GM18498 (cell line): Measurements from ENCODE around the gene RAB5A.
"Not testable (repeated sequence)": the region's sequence is repeated elsewhere in the genome, so short reads cannot be mapped to it uniquely, and the experiment has no call there.

Experiments
- ATAC-seq: cut with Tn5 transposase; IDR thresholded peaks from one replicate; pipeline ENCODE4 v1.9.1; 2021; ENCODE audit warnings: mild to moderate bottlenecking, moderate library complexity; ENCODE audit not compliant: unreplicated experiment

The RAB5A gene

GRCh38 chr3:19946832-19947548 lies at the start of gene RAB5A:
RAB5A (plus strand) TSS chr3:19947097; CDS start chr3:19950899, 3,802 bp downstream.
- peak; percentile 96 for ATAC-seq

GRCh38 chr3:19898721-19899120 lies 48.2 kb upstream of the RAB5A start:
- ATAC-seq: no peak

GRCh38 chr3:19899264-19899663 lies 47.6 kb upstream of the RAB5A start:
- ATAC-seq: no peak

- not testable (repeated sequence) for ATAC-seq
These were observed 47.1 kb upstream of the RAB5A start for GRCh38 chr3:19899833-19900232.

- no peak for ATAC-seq
These were observed 45.6 kb upstream of the RAB5A start for GRCh38 chr3:19901337-19901736.

- no peak for ATAC-seq
These were observed 45.0 kb upstream of the RAB5A start for GRCh38 chr3:19901918-19902317.

GRCh38 chr3:19903649-19904048 lies 43.2 kb upstream of the RAB5A start:
- no peak for ATAC-seq

GRCh38 chr3:19907523-19907922 lies 39.4 kb upstream of the RAB5A start:
- ATAC-seq: no peak

GRCh38 chr3:19911452-19911851 lies 35.4 kb upstream of the RAB5A start:
- ATAC-seq: no peak

- no peak for ATAC-seq
These were observed 29.7 kb upstream of the RAB5A start for GRCh38 chr3:19917167-19917566.

GRCh38 chr3:19920401-19921080 lies 26.4 kb upstream of the RAB5A start:
- no peak for ATAC-seq

GRCh38 chr3:19931180-19931692 lies 15.7 kb upstream of the RAB5A start:
- ATAC-seq: peak; percentile 79

- ATAC-seq: peak; percentile 46
These were observed 15.1 kb upstream of the RAB5A start for GRCh38 chr3:19931767-19932188.

GRCh38 chr3:19932422-19932821 lies 14.5 kb upstream of the RAB5A start:
- ATAC-seq: peak; percentile 1

- ATAC-seq: no peak
These were observed 12.8 kb upstream of the RAB5A start, which contains the start of gene EFHB for GRCh38 chr3:19934098-19934566. EFHB (minus strand) TSS chr3:19934217; CDS start chr3:19934018, 199 bp downstream.

- no peak for ATAC-seq
These were observed 9.2 kb upstream of the RAB5A start for GRCh38 chr3:19937459-19938294.

- no peak for ATAC-seq
These were observed 8.6 kb upstream of the RAB5A start for GRCh38 chr3:19938295-19938627.

- no peak for ATAC-seq
These were observed 6.3 kb upstream of the RAB5A start for GRCh38 chr3:19940643-19941042.

- no peak for ATAC-seq
These were observed 1.4 kb upstream of the RAB5A start for GRCh38 chr3:19945534-19945933.

- peak; percentile 4 for ATAC-seq
These were observed 697 bp upstream of the RAB5A start for GRCh38 chr3:19945969-19946831.
